ENCODE data around the gene SLC39A6.

SLC39A6 gene

GRCh38 chr18:36058674-36059073, 70.5 kb downstream of the SLC39A6 start:
- DNase-seq: peak in 1 of 51 donors; percentile 6

All from hypothalamus (tissue), 51 donors.